Uterus (tissue), 4 donors: Measurements from ENCODE around the gene ACSF3. TPM values are rescaled to one million over a fixed set of nuclear protein-coding genes. Genes with fewer than 3 reads are reported as not detected.

ENCODE experiments used
- DNase-seq, 2 donors: peaks; one replicate each; pipeline ENCODE4 v3.0.0-alpha.2; 2019 to 2020
- H3K27ac ChIP-seq, 2 donors: fragments of 200-600 bp; sonication (generic); 1 replicate in 1 of 2; 2 replicates in 1 of 2; pipeline ENCODE4 v1.5.1; 2016 to 2018
- H3K27me3 ChIP-seq, 2 donors: fragments of 200-600 bp; sonication (generic); one replicate each; pipeline ENCODE4 v1.5.1; 2018 to 2019; ENCODE audit warnings: control low read depth in 1 of 2
- H3K36me3 ChIP-seq, 2 donors: fragments of 200-600 bp; sonication (generic); one replicate each; pipeline ENCODE4 v1.5.1; 2019; ENCODE audit warnings: control low read depth in 1 of 2
- H3K4me1 ChIP-seq, 2 donors: fragments of 200-600 bp; sonication (generic); one replicate each; pipeline ENCODE4 v1.5.1; 2018 to 2019; ENCODE audit warnings: control low read depth in 1 of 2
- H3K4me3 ChIP-seq, 2 donors: fragments of 200-600 bp; sonication (generic); 1 replicate in 1 of 2; 2 replicates in 1 of 2; pipeline ENCODE4 v1.5.1; 2018 to 2019; ENCODE audit warnings: mild to moderate bottlenecking in 1 of 2
- H3K9me3 ChIP-seq, 2 donors: fragments of 200-600 bp; sonication (generic); one replicate each; pipeline ENCODE4 v1.5.1; 2019; ENCODE audit warnings: control low read depth in 1 of 2
- POLR2A ChIP-seq, 2 donors: fragments of 450-650 bp; IDR thresholded peaks; one replicate each; pipeline ENCODE4 v1.6.1; 2016; ENCODE audit warnings: antibody characterized with exemption in 2 of 2, mild to moderate bottlenecking in 1 of 2, moderate library complexity in 1 of 2
- intact Hi-C: fragments of 100-400 bp; cut with DNase I; formaldehyde crosslinking; loops from one replicate; pipeline ENCODE4 v1.15.1; 2023; ENCODE audit warnings: low total_unique reads
- total RNA-seq, 4 donors: library from RNA; depleted of rRNA in 3 of 4; stranded (reverse); fragments of >200 nt in 3 of 4; gene quantifications; one replicate each; pipeline versions ENCODE4 v1.1.0 to v1.2.4, GENCODE V29; 2014 to 2023
- TF ChIP-seq, protein P1 (sequence below), 4 experiments: fragments of 200-600 bp in 2 of 4; fragments of 450-650 bp in 2 of 4; sonication (generic) in 2 of 4; IDR thresholded peaks; one replicate each; pipeline ENCODE4 v1.5.1; 2016 to 2019; ENCODE audit warnings: antibody characterized with exemption in 4 of 4, mild to moderate bottlenecking in 2 of 4, moderate library complexity in 1 of 4
- donor health status: DM: yes; HTN: yes; CAD: no.

Gene ACSF3
- total RNA-seq, 4 donors from 2014 or later: 7.4 to 39.0 (median 18.2) TPM

- H3K4me1 ChIP-seq: no peaks in the 10 kb centered on the region
- no peaks in the 10 kb centered on the region for H3K27me3 ChIP-seq
- peak overlapping the region; percentile 49 to 67 for H3K27ac ChIP-seq
- no peaks in the 10 kb centered on the region for H3K9me3 ChIP-seq
- TF ChIP-seq, protein P1, sequence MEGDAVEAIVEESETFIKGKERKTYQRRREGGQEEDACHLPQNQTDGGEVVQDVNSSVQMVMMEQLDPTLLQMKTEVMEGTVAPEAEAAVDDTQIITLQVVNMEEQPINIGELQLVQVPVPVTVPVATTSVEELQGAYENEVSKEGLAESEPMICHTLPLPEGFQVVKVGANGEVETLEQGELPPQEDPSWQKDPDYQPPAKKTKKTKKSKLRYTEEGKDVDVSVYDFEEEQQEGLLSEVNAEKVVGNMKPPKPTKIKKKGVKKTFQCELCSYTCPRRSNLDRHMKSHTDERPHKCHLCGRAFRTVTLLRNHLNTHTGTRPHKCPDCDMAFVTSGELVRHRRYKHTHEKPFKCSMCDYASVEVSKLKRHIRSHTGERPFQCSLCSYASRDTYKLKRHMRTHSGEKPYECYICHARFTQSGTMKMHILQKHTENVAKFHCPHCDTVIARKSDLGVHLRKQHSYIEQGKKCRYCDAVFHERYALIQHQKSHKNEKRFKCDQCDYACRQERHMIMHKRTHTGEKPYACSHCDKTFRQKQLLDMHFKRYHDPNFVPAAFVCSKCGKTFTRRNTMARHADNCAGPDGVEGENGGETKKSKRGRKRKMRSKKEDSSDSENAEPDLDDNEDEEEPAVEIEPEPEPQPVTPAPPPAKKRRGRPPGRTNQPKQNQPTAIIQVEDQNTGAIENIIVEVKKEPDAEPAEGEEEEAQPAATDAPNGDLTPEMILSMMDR (IDR thresholded peaks at IDR 0.05): no peak
- no peak for TF ChIP-seq POLR2A (IDR thresholded peaks at IDR 0.05)
- no peaks in the 10 kb centered on the region for H3K36me3 ChIP-seq
- intact Hi-C loops: no loop called here
- H3K4me3 ChIP-seq: peak overlapping the region; percentile 40 to 78
- no peak for DNase-seq
Observed at GRCh38 chr16:89094252-89094879, 714 bp downstream of the ACSF3 start.

DNA sequence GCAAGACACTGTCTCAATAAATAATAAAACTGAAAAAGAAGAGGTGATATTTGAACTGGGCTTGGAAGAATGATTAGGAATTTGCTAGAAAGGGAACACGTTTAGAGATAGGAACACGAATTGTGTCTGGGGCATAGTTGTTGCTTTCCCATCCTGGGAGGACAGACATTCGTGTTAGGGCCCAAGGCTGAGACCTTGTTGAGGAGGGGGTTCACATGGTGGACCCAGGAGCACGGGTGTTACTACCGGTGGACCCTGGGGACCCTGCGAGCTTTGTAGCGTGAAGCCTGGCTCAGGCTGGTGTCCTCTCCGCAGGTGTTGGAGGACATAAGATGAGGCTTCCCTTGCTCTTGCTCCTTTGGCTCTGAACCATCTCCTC, 1.2 kb downstream of the ACSF3 start:
- Histone ChIP-seq H3K4me3 (peak overlapping the region; percentile 40 to 78), H3K27ac (no peak overlapping the region), H3K9me3 (no peaks in the 10 kb centered on the region), H3K36me3 (no peaks in the 10 kb centered on the region), H3K4me1 (no peaks in the 10 kb centered on the region), H3K27me3 (no peaks in the 10 kb centered on the region)
- intact Hi-C loops: no loop called here
- no peak for DNase-seq
- TF ChIP-seq, protein P1 (IDR thresholded peaks at IDR 0.05): no peak
- no peak for TF ChIP-seq POLR2A (IDR thresholded peaks at IDR 0.05)

GRCh38 chr16:89095491-89095951, 1.9 kb downstream of the ACSF3 start:
- H3K27me3 ChIP-seq: no peaks in the 10 kb centered on the region
- intact Hi-C loops: no loop called here
- no peak for DNase-seq
- no peak overlapping the region for H3K27ac ChIP-seq
- TF ChIP-seq, protein P1 (IDR thresholded peaks at IDR 0.05): no peak
- TF ChIP-seq POLR2A (IDR thresholded peaks at IDR 0.05): no peak
- H3K4me1 ChIP-seq: no peaks in the 10 kb centered on the region
- H3K9me3 ChIP-seq: no peaks in the 10 kb centered on the region
- H3K4me3 ChIP-seq: no peak overlapping the region
- H3K36me3 ChIP-seq: no peaks in the 10 kb centered on the region

DNA sequence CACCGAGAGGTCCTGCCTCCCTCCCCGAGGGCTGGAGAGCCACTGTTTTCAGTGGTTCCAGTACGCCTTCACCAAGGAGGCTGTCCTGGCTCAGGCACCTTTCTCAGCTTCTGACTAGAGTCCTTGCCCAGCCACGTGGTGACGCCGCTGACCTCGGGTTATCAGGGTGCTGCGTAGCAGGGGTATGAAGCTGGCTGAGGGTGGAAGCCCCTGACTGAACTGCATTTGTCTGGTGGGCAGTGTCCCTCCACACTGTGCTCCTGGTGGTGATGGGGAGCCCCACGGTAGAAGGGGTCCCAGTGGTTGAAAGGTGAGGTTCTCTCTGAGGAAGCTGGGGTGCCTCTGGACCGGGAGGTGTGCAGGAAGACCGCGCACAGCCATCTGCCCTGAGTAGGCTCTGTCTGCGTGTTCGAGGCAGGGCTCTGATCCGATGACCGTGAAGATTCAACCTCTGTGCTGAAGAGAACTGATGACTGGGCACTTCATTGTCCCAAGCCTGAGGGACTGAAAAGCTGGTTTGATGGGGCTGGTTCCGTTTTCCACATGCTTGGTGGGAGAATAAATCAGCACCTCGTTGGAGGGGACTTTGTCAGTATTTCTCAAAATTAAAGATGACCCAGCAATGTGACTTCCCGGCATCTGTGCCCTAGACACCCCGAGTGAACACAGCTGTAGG, 2.5 kb downstream of the ACSF3 start:
- Histone ChIP-seq H3K4me3 (no peak overlapping the region), H3K9me3 (no peaks in the 10 kb centered on the region), H3K36me3 (no peaks in the 10 kb centered on the region), H3K27ac (no peak overlapping the region), H3K27me3 (no peaks in the 10 kb centered on the region), H3K4me1 (no peaks in the 10 kb centered on the region)
- TF ChIP-seq POLR2A (IDR thresholded peaks at IDR 0.05): no peak
- TF ChIP-seq, protein P1 (IDR thresholded peaks at IDR 0.05): no peak
- intact Hi-C loops: no loop called here
- DNase-seq: no peak

DNA sequence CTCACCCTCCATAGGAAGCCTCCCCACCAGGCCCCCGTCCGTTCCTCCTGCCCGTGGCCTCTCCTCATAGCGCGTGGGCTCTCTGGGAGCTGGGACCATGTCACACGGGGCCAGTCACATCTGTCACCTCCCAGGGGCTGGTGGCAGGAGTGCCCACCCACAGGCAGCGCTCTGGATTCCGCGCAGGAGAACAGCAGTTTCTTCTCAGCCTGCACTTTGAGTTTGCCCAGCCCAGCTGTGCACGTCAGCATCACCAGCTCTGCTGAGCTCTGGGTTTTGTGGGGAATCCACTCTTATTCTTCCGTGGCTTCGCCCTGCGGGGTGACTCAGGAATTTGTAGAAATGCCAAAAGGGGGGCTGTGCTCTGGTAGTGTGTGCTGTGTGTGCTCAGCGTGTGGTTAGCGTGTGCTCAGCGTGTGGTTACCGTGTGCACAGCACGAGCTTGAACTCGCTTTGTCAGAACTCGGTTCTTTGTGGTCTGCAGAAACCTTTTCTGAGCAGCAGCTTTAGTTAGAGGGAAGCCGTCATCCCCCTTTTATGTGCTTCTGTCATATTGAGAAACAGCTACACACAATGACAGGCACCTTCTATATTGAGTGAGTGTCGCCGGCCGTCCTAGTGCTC, 3.2 kb downstream of the ACSF3 start:
- no peak overlapping the region for H3K4me3 ChIP-seq
- DNase-seq: no peak
- no peaks in the 10 kb centered on the region for H3K4me1 ChIP-seq
- H3K27me3 ChIP-seq: no peaks in the 10 kb centered on the region
- intact Hi-C loops: no loop called here
- no peak overlapping the region for H3K27ac ChIP-seq
- TF ChIP-seq, protein P1 (IDR thresholded peaks at IDR 0.05): no peak
- TF ChIP-seq POLR2A (IDR thresholded peaks at IDR 0.05): no peak
- no peaks in the 10 kb centered on the region for H3K9me3 ChIP-seq
- no peaks in the 10 kb centered on the region for H3K36me3 ChIP-seq
